K562 (cell line): ENCODE data around the gene ACAD8. TPM values are rescaled to one million over a fixed set of nuclear protein-coding genes. Genes with fewer than 3 reads are reported as not detected.

ENCODE experiments used
- BMI1 ChIP-seq: fragments of 150-350 bp; IDR thresholded peaks from 2 replicates; pipeline ENCODE4 v1.6.1; 2014; ENCODE audit warnings: low read length
- CTBP1 ChIP-seq: fragments of 450-650 bp; IDR thresholded peaks from 2 replicates; pipeline ENCODE4 v1.6.1; 2016; ENCODE audit warnings: borderline replicate concordance
- LCOR ChIP-seq: sonication (generic); formaldehyde crosslinking; IDR thresholded peaks from 2 replicates; pipeline ENCODE4 v1.8.0; 2022; ENCODE audit warnings: mild to moderate bottlenecking, missing genetic modification reagents
- MCM5 ChIP-seq: fragments of 450-650 bp; IDR thresholded peaks from 2 replicates; pipeline ENCODE4 v1.6.1; 2016; ENCODE audit warnings: low read depth
- NCOA4 ChIP-seq: fragments of 450-650 bp; IDR thresholded peaks from 2 replicates; pipeline ENCODE4 v1.6.1; 2018; ENCODE audit warnings: mild to moderate bottlenecking; ENCODE audit not compliant: partially characterized antibody
- NFE2 ChIP-seq: IDR thresholded peaks from 2 replicates; pipeline ENCODE4 v1.6.1; 2014; ENCODE audit warnings: antibody characterized with exemption, low read depth
- NRF1 ChIP-seq, 2 experiments: fragments of 450-650 bp; IDR thresholded peaks in 1 of 2; conservative IDR thresholded peaks in 1 of 2; 2 replicates each; pipeline ENCODE4 v1.6.1; 2014; ENCODE audit warnings: mild to moderate bottlenecking in 2 of 2
- PCBP1 ChIP-seq: fragments of 200-400 bp; formaldehyde crosslinking; IDR thresholded peaks from 2 replicates; pipeline ENCODE4 v1.6.1; 2018; ENCODE audit warnings: mild to moderate bottlenecking, low read depth, low read length; ENCODE audit not compliant: poor library complexity, severe bottlenecking
- PHF20 ChIP-seq: fragments of 450-650 bp; IDR thresholded peaks from 2 replicates; pipeline ENCODE4 v1.6.1; 2018; ENCODE audit not compliant: partially characterized antibody
- ZNF695 ChIP-seq: fragments of 450-650 bp; formaldehyde crosslinking; IDR thresholded peaks from 2 replicates; pipeline ENCODE4 v1.4.0; 2020; ENCODE audit warnings: mild to moderate bottlenecking, moderate library complexity
- polyA plus RNA-seq, 8 experiments: library from polyadenylated mRNA; depleted of rRNA in 4 of 8; stranded (reverse) in 5 of 8; unstranded in 3 of 8; fragments of >200 nt; fragmentation: Nextera tagmentation in 2 of 8; fragmentation: Illumina TruSeq in 1 of 8; extraction: Ambion mirVana in 2 of 8; extraction: Trizol in 1 of 8; gene quantifications; 2 replicates each; pipeline versions ENCODE4 v1.2.1 to v1.2.3, GENCODE V29; 2011 to 2014; ENCODE audit warnings: inconsistent platforms in 1 of 8, missing spikeins in 1 of 8
- total RNA-seq, 7 experiments: library from RNA; depleted of rRNA in 6 of 7; stranded (reverse); fragments of >200 nt in 6 of 7; fragmentation: Illumina TruSeq in 2 of 7; extraction: Trizol in 2 of 7; gene quantifications; 2 replicates each; pipeline versions ENCODE4 v1.2.1 to v1.2.3, GENCODE V29; 2011 to 2021; ENCODE audit warnings: low replicate concordance in 1 of 7
- TF ChIP-seq, protein P1 (sequence below), 3 experiments: IDR thresholded peaks in 2 of 3; conservative IDR thresholded peaks in 1 of 3; 2 replicates each; pipeline ENCODE4 v1.5.1; 2011 to 2012; ENCODE audit warnings: low read length in 3 of 3, mild to moderate bottlenecking in 3 of 3, control low read depth in 2 of 3, improper control_type of control experiment in 1 of 3, inconsistent platforms in 1 of 3, low read depth in 1 of 3, mixed read lengths in 1 of 3, moderate library complexity in 1 of 3; ENCODE audit not compliant: insufficient read depth in 2 of 3
- TF ChIP-seq, protein P2 (sequence below), 2 experiments: IDR thresholded peaks; 2 replicates each; pipeline ENCODE4 v1.6.1; 2011; ENCODE audit warnings: borderline replicate concordance in 1 of 2, control low read depth in 1 of 2, low read depth in 1 of 2, low read length in 1 of 2, mild to moderate bottlenecking in 1 of 2, mixed read lengths in 1 of 2, moderate library complexity in 1 of 2; ENCODE audit not compliant: insufficient read depth in 1 of 2, insufficient read length in 1 of 2, poor library complexity in 1 of 2, severe bottlenecking in 1 of 2; ENCODE audit errors: extremely low read depth in 1 of 2
- TF ChIP-seq, protein P3 (sequence below): fragments of 450-650 bp; IDR thresholded peaks from 2 replicates; pipeline ENCODE4 v1.6.1; 2014; ENCODE audit warnings: low read depth, mild to moderate bottlenecking, moderate library complexity, borderline replicate concordance
- TF ChIP-seq, protein P4 (sequence below): fragments of 250-450 bp; sonication (Bioruptor Pico); IDR thresholded peaks from 2 replicates; pipeline ENCODE4 v1.8.0; 2021; ENCODE audit warnings: mild to moderate bottlenecking, moderate library complexity
- TF ChIP-seq, protein P5 (sequence below): fragments of 250-450 bp; sonication (Bioruptor Pico); IDR thresholded peaks from 2 replicates; pipeline ENCODE4 v1.8.0; 2021; ENCODE audit warnings: moderate library complexity, mild to moderate bottlenecking, inconsistent platforms

The ACAD8 gene
- total and polyA plus RNA-seq, 9 of the 15 experiments (the other 6 are each of a cell fraction or from before 2014, with no cell fraction given): 6.5 to 34.1 (median 20.1) TPM

DNA sequence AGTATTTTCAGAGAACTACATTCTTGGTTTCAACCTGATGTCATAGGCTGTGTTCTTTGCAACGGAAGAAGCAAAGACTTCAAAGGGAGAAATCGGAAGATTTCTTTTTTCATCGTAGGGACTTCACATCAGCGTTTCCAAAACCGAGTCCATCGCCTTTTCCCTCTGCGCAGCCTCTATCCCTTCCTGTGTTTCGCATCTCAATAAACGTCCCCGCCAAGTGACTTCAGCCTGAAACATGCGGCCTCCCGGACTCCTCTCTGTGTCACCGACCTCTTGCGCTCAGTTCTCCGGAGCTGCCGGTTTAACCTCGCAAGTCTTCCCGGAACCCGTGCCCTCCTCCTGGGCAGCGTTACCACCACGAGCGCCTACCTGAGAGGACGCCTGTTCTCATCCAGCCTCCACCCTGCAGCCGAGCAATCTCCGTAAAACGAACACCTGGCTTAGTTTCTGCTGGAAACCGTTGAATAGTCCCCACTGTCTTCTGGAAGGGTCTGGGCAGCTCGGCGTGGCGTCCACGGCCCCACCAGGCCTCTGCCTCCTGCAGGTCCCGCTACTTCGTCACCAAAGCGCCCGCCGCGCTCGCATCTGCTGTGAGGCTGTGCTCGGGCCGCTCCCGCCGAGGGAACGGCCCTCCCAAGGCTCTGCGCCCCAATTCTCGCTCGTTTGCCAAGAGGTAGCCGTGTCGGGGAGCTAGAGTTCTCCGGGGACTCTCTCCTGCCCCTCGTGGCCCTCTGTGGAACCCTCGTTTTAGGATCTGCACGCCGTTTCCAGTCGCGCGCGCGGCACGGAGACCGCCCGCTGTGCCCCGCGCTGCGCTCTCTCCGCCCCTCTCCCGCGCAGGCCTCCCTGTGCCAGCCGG is 22.4 kb downstream of the ACAD8 start, which contains the start of gene GLB1L3 (continued):
- TF ChIP-seq, protein P1, sequence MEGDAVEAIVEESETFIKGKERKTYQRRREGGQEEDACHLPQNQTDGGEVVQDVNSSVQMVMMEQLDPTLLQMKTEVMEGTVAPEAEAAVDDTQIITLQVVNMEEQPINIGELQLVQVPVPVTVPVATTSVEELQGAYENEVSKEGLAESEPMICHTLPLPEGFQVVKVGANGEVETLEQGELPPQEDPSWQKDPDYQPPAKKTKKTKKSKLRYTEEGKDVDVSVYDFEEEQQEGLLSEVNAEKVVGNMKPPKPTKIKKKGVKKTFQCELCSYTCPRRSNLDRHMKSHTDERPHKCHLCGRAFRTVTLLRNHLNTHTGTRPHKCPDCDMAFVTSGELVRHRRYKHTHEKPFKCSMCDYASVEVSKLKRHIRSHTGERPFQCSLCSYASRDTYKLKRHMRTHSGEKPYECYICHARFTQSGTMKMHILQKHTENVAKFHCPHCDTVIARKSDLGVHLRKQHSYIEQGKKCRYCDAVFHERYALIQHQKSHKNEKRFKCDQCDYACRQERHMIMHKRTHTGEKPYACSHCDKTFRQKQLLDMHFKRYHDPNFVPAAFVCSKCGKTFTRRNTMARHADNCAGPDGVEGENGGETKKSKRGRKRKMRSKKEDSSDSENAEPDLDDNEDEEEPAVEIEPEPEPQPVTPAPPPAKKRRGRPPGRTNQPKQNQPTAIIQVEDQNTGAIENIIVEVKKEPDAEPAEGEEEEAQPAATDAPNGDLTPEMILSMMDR (IDR thresholded peaks at IDR 0.05 in 2 of 3, conservative IDR thresholded peaks at IDR 0.05 in 1 of 3; ENCODE audit: insufficient read depth in 2 of 3, low read depth in 1 of 3, low read length in 3 of 3): peak; percentile 26 to 43 (median 36); a peak in 2 of 6 replicates
- TF ChIP-seq MCM5 (no peak), PCBP1 (no peak), BMI1 (0 out of 2 replicates have a peak, but pooled peaks have one; percentile 19), NFE2 (no peak), PHF20 (no peak), ZNF695 (CRISPR knock-in tag) (no peak), NRF1 (conservative IDR thresholded peaks at IDR 0.05 in 1 of 2, IDR thresholded peaks at IDR 0.05 in 1 of 2) (no peak), CTBP1 (no peak), LCOR (CRISPR knock-in tag) (no peak), NCOA4 (no peak)
- TF ChIP-seq, protein P2, sequence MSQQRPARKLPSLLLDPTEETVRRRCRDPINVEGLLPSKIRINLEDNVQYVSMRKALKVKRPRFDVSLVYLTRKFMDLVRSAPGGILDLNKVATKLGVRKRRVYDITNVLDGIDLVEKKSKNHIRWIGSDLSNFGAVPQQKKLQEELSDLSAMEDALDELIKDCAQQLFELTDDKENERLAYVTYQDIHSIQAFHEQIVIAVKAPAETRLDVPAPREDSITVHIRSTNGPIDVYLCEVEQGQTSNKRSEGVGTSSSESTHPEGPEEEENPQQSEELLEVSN (IDR thresholded peaks at IDR 0.05; ENCODE audit: borderline replicate concordance in 1 of 2, extremely low read depth in 1 of 2, insufficient read depth in 1 of 2, insufficient read length in 1 of 2, low read depth in 1 of 2, low read length in 1 of 2, poor library complexity in 1 of 2, severe bottlenecking in 1 of 2): peak in 1 of 2 experiments; percentile 18
- TF ChIP-seq, protein P3, sequence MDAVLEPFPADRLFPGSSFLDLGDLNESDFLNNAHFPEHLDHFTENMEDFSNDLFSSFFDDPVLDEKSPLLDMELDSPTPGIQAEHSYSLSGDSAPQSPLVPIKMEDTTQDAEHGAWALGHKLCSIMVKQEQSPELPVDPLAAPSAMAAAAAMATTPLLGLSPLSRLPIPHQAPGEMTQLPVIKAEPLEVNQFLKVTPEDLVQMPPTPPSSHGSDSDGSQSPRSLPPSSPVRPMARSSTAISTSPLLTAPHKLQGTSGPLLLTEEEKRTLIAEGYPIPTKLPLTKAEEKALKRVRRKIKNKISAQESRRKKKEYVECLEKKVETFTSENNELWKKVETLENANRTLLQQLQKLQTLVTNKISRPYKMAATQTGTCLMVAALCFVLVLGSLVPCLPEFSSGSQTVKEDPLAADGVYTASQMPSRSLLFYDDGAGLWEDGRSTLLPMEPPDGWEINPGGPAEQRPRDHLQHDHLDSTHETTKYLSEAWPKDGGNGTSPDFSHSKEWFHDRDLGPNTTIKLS: no peak
- TF ChIP-seq, protein P4, sequence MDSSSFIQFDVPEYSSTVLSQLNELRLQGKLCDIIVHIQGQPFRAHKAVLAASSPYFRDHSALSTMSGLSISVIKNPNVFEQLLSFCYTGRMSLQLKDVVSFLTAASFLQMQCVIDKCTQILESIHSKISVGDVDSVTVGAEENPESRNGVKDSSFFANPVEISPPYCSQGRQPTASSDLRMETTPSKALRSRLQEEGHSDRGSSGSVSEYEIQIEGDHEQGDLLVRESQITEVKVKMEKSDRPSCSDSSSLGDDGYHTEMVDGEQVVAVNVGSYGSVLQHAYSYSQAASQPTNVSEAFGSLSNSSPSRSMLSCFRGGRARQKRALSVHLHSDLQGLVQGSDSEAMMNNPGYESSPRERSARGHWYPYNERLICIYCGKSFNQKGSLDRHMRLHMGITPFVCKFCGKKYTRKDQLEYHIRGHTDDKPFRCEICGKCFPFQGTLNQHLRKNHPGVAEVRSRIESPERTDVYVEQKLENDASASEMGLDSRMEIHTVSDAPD (CRISPR knock-in tag): no peak
- TF ChIP-seq, protein P5, sequence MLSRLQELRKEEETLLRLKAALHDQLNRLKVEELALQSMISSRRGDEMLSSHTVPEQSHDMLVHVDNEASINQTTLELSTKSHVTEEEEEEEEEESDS (CRISPR knock-in tag): no peak
